ENCODE data around the gene MRPS6.
A peak's percentile ranks its signal among the peaks of the same experiment; 100 is the strongest.

Gene MRPS6

DNA sequence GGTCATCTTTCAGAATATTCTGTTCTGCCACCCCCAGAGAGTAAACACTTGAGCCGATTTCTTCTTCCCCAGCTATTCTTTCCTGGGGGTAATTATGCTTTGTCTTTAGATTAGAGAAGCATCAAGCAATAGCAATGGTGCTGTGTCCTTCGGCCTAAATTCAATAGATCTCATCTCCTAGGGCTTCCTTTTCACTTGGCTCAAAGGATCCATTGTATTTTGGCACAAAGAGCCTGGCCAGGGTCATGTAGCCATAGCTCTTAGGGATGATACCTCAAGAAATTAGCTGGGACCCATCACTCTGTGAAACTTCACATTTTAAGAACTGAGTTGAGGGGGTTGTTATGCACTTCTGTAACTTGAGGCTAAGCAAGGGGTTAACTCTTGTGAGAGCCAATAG, 27.0 kb downstream of the MRPS6 start:
- no peak for DNase-seq (ENCODE audit: low spot score)

DNA sequence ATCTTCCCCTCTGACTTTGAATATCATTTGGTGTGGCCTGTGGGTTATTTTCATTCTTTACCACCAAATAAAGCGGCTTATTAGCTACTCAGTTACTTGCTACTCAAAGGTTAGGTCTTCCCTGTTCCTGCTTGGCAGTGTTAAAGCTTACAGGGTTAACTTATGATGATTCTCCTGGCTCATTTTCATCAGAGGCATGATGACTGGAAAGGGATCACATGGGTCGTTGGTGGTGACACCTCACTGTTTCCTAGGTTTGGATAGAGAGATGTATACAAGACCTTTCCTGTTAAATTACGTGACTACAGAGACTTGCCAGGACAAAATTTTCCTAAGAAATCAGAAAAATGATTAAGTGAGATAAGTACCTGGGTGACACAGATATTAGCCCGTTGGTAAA, 27.4 kb downstream of the MRPS6 start:
- DNase-seq (ENCODE audit: low spot score) = no peak

DNA sequence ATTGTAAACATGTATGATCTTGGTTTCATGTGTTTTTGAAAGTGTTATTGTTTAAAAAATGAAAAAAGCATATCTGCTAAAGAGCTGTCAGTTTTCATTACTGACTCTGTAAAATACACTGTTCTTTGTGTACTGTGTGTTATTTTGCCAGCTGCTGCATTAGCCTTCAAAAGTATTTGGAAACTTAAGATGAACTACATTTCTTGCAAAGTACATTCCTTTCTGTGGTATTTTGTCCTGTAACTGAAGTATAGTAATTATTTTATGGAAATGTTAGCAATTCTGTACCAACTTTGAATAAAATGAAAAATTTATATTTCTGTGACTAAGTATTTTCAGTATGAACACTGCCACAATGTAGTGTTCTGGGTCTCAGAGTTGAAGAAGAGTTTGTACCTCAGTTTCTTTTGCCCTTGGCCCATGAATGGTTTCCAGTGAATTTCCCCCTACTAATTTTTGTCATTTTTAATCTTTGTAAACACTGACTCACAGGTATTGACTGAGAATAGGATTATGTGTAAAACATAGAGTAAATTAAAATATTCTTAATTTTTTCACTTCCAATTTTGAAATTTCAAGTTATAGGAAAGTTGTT, 32.7 kb downstream of the MRPS6 start:
- DNase-seq (ENCODE audit: low spot score) = no peak

DNA sequence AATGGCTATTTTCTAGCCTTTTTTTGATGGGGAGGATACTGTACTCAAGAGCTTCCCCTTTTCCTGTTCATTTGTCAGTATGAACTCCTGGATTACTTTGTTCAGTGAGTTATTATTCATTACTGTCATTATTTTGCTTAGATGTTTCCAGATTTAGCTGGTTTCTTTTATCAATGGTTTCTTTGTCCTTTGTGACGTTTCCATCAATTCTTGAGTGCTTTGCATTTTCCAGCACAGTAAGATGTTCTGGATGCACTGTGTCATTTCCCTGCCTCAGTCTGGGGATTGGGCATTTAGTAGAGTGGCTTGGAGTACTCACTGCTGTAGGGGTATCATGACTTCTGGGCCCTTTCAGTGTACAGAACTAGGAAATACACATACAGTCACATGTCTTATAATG, 34.2 kb downstream of the MRPS6 start:
- DNase-seq (ENCODE audit: low spot score) = no peak

DNA sequence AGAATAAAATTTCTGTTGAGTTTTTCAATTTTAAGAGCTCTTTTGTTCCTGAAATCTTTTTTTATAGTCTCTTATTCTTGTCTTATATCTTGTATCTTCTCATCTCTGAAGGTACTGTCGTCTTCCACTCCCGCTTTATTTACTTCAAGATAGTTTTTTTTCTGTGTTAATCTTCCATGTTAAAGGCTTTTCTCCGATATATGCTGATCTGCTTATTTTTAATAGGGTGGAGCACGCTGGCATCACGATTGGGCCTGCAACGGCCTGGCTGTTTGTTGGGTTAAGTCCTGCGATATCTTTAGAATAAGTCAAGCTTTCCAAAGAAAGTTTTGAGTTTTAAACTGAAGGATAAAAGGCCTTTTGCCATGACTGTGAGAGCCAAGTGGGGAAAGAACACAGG, 35.7 kb downstream of the MRPS6 start:
- DNase-seq (ENCODE audit: low spot score) = no peak

DNA sequence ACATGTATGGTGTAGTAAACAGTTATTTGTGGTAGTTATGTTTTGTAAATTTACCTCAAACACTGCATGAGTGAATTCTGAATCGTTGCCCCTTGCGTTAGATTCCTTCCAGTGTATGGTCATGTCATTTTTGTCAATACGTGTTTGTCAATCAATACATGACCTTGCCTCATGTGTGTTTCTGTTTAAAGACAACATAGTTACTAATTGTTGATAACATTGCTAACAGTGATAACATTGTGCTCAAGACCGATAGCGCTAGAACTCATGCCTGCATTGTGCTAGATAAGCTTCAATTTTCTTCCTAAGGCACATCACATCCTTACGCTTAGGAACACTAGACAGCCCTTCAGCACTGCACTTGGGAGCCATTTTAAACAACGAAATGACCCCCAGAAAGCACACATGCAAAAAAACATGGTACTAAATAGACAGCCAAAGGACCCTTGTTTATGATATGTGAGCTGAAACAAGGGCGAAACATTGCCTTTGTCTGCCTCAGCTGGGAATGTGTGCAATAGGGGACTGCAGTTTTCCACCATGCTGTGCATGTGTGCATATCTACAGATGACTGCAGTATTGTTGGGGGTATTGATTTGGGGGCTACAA, 37.3 kb downstream of the MRPS6 start:
- no peak for DNase-seq (ENCODE audit: low spot score)

DNA sequence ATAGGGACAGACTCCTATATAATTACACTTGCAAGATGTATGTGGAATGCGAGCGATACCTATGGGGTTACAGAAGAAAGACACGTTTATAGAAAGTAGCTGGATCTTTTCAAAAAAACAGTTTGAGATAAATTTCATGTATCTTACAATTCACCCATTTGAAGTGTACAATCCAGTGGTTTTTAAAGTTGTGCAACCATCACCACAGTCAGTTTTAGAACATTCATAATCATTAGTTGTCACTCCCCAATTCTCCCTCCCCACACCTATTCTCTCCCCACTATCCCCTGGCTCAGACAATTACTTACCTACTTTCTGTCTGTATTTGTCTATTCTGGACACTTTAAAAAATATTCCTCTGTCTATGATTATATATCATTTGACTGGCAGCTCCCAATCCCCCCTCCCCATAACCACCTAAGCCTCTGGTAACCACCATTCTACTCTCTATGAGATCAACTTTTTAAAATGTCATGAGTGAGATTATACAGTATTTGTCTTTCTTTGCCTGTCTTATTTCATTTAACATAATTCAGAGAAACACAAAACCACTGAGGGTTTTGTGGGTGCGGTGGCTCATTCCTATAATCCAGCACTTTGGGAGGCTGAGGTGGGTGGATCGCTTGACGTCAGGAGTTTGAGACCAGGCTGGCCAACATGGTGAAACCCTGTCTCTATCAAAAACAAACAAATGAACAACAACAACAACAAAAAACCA, 39.1 kb downstream of the MRPS6 start:
- DNase-seq (ENCODE audit: low spot score) = no peak

DNA sequence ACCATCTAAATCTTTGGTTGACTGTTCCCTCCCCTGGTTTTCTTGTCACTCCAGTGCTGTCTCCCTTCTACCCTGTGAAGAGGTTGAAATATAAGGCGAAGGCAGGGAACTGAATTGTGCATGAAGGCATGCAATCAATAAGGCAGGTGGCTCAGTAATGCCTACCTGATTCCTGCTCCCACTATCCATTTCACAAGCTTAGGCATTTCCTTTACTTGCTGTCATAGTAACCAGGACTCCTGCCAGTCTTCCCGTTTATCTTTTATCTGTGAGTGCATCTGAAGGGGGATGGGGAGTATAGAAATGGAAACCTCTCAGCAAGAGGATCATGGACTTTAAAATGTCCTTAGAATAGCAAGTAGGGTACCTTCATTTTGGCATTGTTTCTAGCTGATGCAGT, 40.5 kb downstream of the MRPS6 start:
- no peak for DNase-seq (ENCODE audit: low spot score)

DNA sequence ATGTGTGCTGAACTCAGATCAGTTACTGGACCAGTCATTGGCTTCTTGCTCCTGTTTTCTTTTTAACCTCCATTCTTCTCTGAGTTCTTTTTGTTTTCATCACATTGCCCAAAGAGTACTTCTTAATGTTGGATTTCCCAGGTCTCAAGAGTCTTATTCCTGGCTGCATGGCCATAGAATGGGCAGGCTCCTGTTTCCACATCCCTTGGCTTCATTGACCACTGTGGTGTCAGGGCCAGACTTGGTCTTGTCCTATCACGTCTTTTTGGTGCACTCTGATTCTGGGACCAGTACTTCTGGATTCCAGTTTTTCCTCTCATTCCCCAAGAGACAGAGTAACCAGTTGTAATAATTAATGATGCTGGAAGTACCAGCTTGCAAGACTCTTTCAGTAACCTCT, 41.8 kb downstream of the MRPS6 start:
- no peak for DNase-seq (ENCODE audit: low spot score)

DNA sequence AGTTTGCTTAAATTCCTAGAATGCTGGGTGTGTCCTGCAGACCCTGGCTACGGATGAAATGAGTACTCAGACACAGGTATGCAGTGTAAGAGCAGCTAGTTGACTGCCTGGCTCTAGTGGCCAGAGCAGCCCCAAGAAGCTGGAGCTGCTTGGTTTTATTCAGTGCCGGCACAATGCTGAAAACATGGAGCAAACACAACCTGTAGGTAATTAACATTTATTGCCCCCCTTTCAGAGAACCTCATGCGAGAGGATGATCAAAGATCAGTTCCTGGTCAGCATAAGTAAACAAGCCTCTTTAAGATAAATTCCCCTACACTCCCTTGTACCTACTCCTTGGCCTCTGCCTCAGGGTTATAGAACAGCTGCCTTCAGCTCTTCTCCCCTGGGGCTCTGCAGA, 43.2 kb downstream of the MRPS6 start:
- no peak for DNase-seq (ENCODE audit: low spot score)

DNA sequence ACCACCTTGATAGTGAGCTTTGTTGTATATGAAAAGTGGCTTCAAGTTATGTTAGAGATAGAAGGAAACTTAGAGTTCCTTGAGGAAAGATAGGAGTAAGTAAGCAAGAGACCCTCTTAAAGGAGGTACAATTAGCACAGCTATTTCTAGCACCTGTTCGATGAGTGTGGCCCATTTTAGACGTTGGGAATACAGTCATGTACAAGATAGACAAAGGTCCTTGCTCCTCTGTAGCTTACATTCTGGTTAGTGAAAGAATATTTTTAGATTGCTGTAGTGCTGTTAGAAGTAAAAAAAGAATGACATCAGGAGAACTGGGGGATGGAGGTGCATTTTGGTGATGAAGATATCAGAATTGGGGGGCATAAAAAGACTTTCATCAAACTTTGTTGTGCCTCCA, 47.5 kb downstream of the MRPS6 start:
- no peak for DNase-seq (ENCODE audit: low spot score)

DNA sequence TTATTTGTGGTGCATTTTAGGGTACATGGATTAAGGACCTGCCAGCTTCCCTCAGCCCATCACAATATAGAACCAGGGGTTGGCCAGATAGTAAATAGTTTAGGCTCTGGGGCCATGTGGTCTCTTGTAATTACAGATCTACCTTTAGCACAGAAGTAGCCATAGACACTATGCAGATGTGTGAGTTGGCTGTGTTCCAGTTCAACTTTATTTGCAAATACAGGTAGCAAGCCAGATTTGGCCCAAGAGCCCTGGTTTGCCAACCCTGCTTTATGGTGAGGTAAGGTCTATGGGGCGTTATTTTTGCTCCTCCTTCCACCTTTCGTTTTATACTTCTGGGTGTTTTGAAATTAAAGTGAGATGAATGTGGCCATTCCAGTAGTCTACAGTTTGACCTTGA, 48.7 kb downstream of the MRPS6 start:
- DNase-seq (ENCODE audit: low spot score) = no peak

DNA sequence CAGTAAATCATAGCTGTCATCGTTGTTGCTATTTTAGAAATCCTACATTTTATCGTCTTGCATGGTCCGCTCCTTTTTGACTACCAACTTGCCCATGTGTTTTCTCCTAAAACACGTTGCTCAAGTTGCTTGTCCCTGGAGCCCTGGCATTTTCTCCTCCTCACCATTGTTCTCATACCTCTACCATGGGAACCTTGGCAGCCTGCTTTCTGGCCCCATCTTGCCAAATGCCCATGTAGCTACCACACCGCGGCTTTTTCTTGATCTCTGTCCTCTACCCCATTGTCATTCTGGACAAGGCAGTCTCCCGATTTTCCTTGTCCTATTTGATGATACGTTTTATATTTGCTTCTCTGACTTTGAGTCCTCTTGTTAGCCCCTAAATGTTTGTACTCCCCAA, 50.2 kb downstream of the MRPS6 start:
- DNase-seq (ENCODE audit: low spot score) = no peak

DNA sequence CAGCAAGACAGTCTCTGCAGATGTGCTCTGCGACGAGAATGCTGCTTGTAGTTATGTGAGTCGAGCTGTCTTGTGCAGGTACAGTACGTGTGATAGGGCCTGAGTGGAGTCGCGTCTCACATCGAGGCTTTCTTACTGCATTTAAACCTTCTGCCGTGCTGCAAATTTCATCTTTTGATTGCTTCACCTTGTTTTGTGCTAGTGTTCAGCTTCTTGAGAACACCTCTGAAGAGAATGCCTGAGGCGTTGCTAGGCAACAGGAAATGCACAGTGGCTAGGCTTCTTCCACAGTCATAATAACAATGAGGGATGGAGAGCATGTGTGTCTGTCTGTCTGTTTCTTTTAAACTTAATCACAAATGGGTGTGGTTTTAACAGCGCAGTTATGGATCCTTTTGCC, 52.9 kb downstream of the MRPS6 start:
- DNase-seq (ENCODE audit: low spot score) = no peak

DNA sequence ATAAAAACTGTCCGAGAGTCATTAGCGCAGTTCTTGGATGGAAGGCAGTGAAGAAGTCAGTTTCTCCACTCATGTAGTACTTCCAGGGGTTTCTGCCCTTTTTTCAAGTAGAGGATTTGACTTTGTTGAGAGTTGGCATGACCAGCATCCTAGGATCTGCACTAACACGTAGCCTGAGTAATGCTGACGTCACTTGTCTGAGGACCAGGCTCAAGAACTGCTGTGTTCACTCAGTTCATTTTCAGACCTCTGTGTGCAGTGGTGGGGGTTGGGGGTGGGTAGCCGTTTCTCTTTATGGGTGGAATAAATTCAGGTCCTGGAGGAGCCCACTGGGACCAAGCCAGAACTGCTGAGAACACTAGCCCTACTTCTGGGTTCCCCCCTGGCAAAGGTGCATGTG, 53.3 kb downstream of the MRPS6 start:
- peak; percentile 21 for DNase-seq (ENCODE audit: low spot score)

DNA sequence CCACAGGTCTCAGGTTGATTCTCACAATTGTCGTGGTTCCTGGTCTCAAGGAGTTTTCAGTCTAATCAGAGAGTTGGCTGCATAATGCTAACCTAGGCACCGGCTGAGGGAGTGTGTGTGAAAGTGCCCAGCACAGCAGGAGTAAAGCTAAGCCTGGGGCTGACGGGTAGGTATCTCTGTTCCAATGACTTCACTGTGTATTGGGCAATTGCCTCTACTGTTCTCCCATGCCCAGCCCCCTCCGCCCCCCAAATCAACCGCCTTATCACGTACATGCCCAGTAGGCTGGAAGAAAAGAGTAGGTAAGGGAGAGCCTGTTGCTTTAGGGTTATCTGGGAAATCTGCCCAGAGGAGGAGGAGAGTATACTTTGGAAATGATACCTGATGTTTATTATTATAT, 54.7 kb downstream of the MRPS6 start:
- no peak for DNase-seq (ENCODE audit: low spot score)

DNA sequence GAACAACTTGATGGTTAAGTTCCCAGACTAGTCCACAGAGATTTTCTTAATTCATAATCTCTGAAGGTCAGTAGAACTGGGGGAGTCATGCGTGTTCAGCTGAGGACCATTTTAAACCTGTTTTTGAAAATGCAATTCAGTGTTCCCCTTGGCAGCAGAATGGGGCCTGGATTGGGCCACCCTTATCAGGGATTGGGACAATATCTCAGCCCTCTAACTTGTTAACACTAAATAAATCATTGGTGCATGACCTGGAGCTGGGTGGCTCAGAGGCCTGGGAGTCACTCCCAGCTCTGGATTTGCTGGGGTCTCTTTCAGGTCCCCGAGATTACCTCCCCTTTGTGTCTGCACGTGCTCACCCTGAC, 55.3 kb downstream of the MRPS6 start:
- no peak for DNase-seq (ENCODE audit: low spot score)

DNA sequence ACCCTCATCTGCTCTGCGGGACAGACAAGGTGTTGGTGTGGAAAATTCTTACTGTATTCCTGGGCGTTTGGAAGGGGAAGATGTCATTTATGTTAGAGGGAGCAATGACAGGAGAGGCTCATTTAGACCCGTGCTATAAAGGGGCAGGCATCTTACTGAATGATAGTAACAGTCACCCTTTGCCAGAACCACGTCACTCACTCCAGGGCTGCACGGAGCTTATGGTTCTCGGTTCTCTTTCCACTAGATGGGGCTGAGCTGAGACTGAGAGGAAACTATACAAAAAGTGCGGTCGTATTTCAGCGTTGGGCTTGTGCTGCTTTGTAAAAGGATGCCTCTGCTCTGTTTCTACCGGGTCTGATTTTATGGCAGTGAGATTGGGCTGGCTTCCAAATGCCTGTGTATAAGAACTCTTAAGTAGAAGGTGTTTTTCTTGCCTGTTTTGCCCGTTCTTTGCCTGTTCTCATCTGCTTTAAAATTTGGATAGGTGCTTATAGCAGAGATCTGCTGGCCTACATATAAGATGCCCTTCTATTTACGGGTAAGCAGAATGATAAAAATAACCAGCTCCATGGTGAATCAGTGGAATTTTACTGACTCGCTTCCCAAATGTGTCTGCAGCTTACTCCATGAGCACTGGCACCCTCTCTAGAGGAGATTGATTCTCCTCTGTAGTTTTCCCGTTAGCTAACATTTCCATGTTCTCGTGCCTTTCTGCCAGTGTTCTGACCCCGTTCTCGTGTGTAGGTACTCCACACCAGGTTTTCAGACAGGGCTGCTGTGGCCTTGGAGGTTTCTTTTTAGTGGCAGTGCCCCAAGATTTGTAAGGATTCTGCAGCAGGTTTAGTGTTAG, 55.9 kb downstream of the MRPS6 start:
- DNase-seq (ENCODE audit: low spot score) = peak; percentile 80

DNA sequence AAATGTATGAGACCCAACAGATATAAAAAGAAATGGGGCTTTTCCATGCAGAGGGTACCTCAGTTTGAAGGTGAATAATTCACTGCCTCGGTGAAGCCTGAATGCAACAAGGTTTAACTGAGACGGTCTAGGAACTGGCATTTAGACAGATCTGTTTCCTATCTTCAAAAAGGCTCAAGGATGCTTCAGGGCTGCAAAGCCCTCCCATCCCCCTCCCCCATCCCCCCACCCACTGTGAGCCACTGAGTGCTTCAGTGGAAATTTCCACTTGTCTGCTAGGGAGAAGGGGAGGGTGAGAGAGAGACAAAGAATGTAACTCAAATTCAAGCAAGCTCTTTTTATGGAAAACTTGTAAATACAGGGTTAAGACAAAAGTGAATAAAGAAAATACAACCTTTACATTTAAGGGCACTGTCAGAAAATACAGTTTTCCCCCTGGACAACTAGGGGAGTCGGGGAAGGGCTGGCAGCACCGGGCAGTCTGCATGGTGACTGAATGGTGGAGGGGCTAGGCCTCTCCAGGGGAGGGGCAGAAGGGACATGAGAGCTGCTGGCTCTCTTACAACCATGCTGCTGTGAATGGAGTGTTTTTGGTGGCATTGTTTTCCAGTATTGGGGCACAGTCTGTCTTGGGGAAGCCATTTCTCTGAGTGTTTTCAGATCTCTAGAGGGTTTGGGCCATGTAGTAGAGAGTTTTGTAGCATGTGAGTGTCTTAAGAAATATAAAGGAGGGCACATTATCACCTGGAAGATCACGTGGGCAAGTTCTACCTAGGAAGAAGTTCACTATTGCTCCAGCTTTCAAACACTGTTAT, 56.7 kb downstream of the MRPS6 start:
- DNase-seq (ENCODE audit: low spot score) = peak; percentile 40

DNA sequence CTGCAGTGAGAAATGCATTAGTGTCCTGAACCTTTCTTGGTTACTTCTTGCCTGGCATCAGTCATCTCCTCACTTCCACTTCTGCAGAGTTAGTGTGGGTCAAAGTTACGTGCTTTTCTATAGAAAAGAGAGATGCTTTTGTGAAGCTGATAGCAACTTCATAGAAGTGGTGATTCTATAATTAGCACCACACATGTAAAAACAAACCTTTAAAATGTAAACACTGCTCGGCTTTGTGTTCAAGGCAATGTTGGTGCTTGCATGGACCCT, 57.3 kb downstream of the MRPS6 start:
- no peak for DNase-seq (ENCODE audit: low spot score)

DNA sequence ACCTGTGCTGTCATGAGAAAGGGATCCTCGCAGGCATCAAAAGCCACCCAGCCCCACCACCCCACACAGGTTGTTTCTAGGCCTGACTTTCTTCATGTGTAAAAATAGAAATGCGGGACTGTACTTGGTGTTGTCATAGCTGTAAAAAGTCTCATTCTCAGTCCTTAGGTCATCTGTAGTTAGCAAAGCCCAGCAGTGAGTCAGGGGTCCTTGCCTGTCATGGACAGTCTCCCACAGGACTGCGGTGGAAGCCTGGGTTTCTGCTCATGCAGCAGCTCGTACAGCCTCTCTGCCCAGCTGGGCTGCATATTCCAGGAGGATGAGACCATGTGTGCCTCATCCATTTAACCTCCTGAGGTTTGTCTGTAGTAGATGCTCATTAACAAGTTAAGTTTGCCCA, 58.2 kb downstream of the MRPS6 start:
- DNase-seq (ENCODE audit: low spot score) = no peak

DNA sequence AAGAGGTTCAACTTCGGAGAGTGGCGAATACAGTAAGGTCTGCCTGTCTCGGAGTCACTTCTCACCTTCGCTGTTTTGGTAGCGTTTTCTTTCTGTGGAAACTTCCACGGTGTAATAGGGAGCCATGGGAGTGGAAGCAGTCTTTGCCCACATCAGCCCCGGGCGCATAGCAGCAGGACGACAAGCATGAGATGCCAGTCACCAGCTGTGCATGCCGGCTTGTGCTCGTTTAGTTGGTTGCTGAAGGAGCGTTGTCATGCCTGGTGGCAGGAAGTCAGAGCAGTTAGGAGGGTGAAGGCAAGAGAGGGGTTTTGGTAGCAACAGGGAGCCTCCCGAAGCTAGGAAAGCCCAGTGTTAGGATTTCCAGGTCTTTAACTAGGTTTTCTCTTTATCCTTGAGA, 58.8 kb downstream of the MRPS6 start:
- DNase-seq (ENCODE audit: low spot score) = no peak

Measured in GM03348 (cell line).